Muscle of leg (tissue), 11 donors: ENCODE results near the gene FABP3. TPM values are rescaled to one million over a fixed set of nuclear protein-coding genes. Genes with fewer than 3 reads are reported as not detected.
"Not testable (repeated sequence)": the region's sequence is repeated elsewhere in the genome, so short reads cannot be mapped to it uniquely, and the experiment has no call there.

ENCODE experiments used
- DNase-seq: peaks from one replicate; pipeline ENCODE4 v3.0.0; 2013
- H3K27ac ChIP-seq: one replicate; pipeline ENCODE4 v1.5.1; 2013; ENCODE audit warnings: mild to moderate bottlenecking, low read length, control low read depth
- H3K27me3 ChIP-seq: one replicate; pipeline ENCODE4 v1.6.1; 2013; ENCODE audit warnings: low read length; ENCODE audit not compliant: control insufficient read depth, insufficient read depth
- H3K36me3 ChIP-seq: one replicate; pipeline ENCODE4 v1.6.1; 2013; ENCODE audit warnings: low read length; ENCODE audit not compliant: control insufficient read depth, insufficient read depth
- H3K4me1 ChIP-seq: one replicate; pipeline ENCODE4 v1.6.1; 2013; ENCODE audit warnings: low read length; ENCODE audit not compliant: control insufficient read depth, insufficient read depth
- H3K4me3 ChIP-seq: one replicate; pipeline ENCODE4 v1.5.1; 2013; ENCODE audit warnings: low read length, control low read depth
- H3K9me3 ChIP-seq: replicated peaks from 2 replicates; pipeline ENCODE4 v1.6.1; 2013; ENCODE audit warnings: low read depth, low read length; ENCODE audit not compliant: control insufficient read depth
- whole genome bisulfite sequencing: methylation state at CpG from one replicate; pipeline ENCODE4 v1.1.5; 2013; ENCODE audit warnings: missing lambda C conversion rate; ENCODE audit not compliant: insufficient coverage; 5-methylcytosine and 5-hydroxymethylcytosine counted together
- polyA plus RNA-seq, 8 donors: library from polyadenylated mRNA; unstranded; fragments of 120-200 nt; gene quantifications; one replicate each; pipeline versions ENCODE4 v1.2.1 to v1.2.3, GENCODE V29; 2013; ENCODE audit warnings: inconsistent platforms in 1 of 8, low replicate concordance in 1 of 8; ENCODE audit not compliant: insufficient read length in 8 of 8, insufficient read depth in 1 of 8
- total RNA-seq: library from RNA; stranded (reverse); fragments of 120-200 nt; gene quantifications from one replicate; pipeline ENCODE4 v1.2.4, GENCODE V29; 2013

The FABP3 gene
- total and polyA plus RNA-seq, 9 donors, result 101 to 195 (median 151) TPM

- Histone ChIP-seq H3K36me3 (no peaks in the 10 kb centered on the region), H3K27ac (no peak overlapping the region), H3K4me3 (no peak overlapping the region), H3K27me3 (no peaks in the 10 kb centered on the region), H3K4me1 (peaks cover 7% of the 10 kb centered on the region), H3K9me3 (no peaks in the 10 kb centered on the region)
- 61% methylated on average over 10 of the region's 10 CpGs for WGBS
- DNase-seq, result no peak
Observed at GRCh38 chr1:31387612-31388011, 14.7 kb upstream of the FABP3 start.

DNA sequence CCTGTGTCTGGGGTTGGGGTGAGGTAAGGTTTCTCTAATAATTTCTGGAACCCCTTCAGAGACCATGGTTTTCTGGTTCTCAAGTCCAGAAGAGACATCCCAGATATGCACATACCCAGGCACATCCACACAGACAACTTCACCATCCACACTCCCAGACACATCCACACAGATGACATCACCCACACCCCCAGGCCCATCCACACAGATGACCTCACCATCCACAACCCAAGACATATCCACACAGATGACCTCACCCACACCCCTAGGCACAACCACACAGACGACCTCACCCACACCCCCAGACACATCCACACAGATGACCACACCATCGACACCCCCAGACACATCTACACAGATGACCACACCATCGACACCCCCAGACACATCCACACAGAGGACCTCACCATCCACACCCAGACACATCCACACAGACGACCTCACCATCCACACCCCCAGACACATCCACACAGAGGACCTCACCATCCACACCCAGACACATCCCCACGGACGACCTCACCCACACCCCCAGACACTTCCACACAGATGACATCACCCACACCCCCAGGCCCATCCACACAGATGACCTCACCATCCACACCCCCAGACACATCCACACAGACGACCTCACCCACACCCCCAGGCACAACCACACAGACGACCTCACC lies 13.8 kb upstream of the FABP3 start:
- H3K4me1 ChIP-seq, result peaks cover 16% of the 10 kb centered on the region
- H3K36me3 ChIP-seq, H3K27ac ChIP-seq, H3K9me3 ChIP-seq, H3K4me3 ChIP-seq, DNase-seq, H3K27me3 ChIP-seq: not testable (repeated sequence)
- WGBS, result 75% methylated on average over 4 of the region's 8 CpGs

DNA sequence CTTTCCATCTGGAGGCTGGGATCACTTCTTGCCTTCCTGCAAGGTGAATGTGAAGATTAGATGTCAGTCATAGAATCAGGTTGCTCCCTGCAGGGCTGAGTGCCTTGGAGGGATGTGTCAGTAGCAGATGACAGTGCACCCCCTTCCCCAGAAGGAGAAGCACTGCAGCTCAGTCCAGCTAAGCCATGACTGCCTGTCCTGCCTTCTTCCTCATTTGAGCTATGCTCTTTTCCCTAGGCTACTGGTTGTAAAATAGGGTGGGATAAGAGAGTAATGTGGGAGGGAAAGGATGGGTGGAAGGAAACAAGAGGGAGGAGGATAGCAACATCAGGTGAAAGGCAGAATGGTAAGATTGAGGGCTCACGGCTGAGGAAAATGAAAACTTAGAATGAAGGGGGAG lies 11.1 kb upstream of the FABP3 start:
- WGBS, result no CpG with 5 or more reads among the region's 1 CpG
- DNase-seq, result no peak
- no peak overlapping the region for H3K27ac ChIP-seq
- H3K4me3 ChIP-seq, result no peak overlapping the region
- no peaks in the 10 kb centered on the region for H3K36me3 ChIP-seq
- no peaks in the 10 kb centered on the region for H3K27me3 ChIP-seq
- H3K4me1 ChIP-seq, result peaks cover 39% of the 10 kb centered on the region
- no peaks in the 10 kb centered on the region for H3K9me3 ChIP-seq

- H3K4me3 ChIP-seq, result no peak overlapping the region
- peak overlapping the region; percentile 88 for H3K27ac ChIP-seq
- no peaks in the 10 kb centered on the region for H3K27me3 ChIP-seq
- H3K4me1 ChIP-seq, result peaks cover 39% of the 10 kb centered on the region
- H3K36me3 ChIP-seq, result no peaks in the 10 kb centered on the region
- peak; percentile 32 for DNase-seq
- no peaks in the 10 kb centered on the region for H3K9me3 ChIP-seq
- 84% methylated on average over 3 of the region's 3 CpGs for WGBS
Observed at GRCh38 chr1:31382379-31382989, 9.6 kb upstream of the FABP3 start.

DNA sequence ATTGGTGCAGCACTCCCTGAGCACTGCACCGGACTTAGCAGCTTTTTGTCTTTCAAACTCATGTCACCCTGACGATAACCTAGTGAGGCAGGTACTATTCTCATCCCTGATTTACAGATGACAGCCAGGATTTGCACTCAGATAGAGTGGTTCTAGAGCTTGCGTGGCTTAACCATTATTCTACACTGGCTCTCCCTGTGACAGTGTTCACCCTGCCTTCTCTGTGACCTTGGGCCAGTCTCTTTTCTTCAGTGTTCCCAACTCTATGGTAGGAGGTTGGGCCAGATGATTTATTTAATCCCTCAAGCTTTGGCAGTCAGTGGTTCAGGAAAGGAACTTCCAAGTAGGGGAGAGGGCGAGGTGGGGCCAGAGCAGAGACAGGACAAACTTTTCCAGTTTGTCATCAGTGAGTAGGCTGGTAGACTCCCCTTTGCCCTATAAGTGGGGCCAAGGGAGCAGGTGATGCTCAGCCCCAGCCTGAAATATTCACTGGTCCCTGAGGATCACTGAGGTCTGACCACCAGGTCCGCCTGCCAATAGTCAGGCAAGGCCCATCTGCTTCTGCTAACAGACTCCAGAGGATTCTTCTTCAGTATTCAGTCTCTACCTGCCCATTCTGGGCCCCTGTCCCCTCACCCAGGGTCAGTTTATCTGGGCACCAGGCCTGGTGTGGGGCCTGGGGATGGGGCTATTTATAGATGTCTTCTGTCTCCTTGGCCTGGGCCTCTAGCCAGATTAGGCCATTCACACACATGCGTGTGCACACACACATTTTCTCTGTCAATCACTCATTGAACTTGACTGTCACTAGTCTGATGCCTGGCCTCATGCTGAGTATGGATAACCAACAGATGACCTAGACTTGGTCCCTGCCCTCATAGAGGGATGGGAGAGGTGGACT lies 8.8 kb upstream of the FABP3 start:
- H3K4me3 ChIP-seq, result no peak overlapping the region
- WGBS, result 78% methylated on average over 3 of the region's 6 CpGs
- peaks cover 45% of the 10 kb centered on the region for H3K4me1 ChIP-seq
- peak; percentile 54 for DNase-seq
- H3K27me3 ChIP-seq, result no peaks in the 10 kb centered on the region
- no peaks in the 10 kb centered on the region for H3K36me3 ChIP-seq
- H3K9me3 ChIP-seq, result no peaks in the 10 kb centered on the region
- peak overlapping the region; percentile 88 for H3K27ac ChIP-seq

- Histone ChIP-seq H3K4me1 (peaks cover 58% of the 10 kb centered on the region), H3K36me3 (no peaks in the 10 kb centered on the region), H3K27me3 (no peaks in the 10 kb centered on the region), H3K27ac (no peak overlapping the region), H3K4me3 (no peak overlapping the region), H3K9me3 (no peaks in the 10 kb centered on the region)
- no peak for DNase-seq
- WGBS, result 67% methylated on average over 1 of the region's 3 CpGs
Observed at GRCh38 chr1:31380181-31380580, 7.3 kb upstream of the FABP3 start.

DNA sequence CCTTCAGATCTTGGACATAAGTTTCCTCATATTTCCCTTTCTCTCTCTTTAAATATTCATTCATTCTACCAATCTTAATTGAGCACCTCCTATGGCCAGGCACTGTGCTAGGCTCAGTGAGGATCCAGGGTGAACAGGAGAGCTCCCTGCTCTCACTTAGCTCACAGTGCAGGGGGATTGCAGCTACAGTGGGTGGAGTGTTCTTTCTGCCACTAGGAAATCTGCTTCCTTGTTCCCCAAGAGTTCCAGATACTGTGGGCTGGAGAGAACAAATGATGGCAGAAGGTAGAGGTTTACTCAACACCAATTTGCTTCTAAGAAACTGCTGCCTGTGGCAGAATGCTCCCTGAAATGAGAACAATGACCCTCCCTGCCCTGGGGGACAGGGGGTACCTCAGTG lies 5.1 kb upstream of the FABP3 start:
- H3K27ac ChIP-seq, result no peak overlapping the region
- no peak for DNase-seq
- H3K4me1 ChIP-seq, result peaks cover 72% of the 10 kb centered on the region
- no peaks in the 10 kb centered on the region for H3K27me3 ChIP-seq
- no peaks in the 10 kb centered on the region for H3K36me3 ChIP-seq
- no peak overlapping the region for H3K4me3 ChIP-seq
- no peaks in the 10 kb centered on the region for H3K9me3 ChIP-seq

- H3K27me3 ChIP-seq, result no peaks in the 10 kb centered on the region
- H3K9me3 ChIP-seq, result no peaks in the 10 kb centered on the region
- DNase-seq, result no peak
- no CpG with 5 or more reads among the region's 3 CpGs for WGBS
- H3K4me3 ChIP-seq, result no peak overlapping the region
- H3K27ac ChIP-seq, result peak overlapping the region; percentile 72
- H3K4me1 ChIP-seq, result peaks cover 76% of the 10 kb centered on the region
- H3K36me3 ChIP-seq, result no peaks in the 10 kb centered on the region
Observed at GRCh38 chr1:31377364-31377863, 4.5 kb upstream of the FABP3 start.

DNA sequence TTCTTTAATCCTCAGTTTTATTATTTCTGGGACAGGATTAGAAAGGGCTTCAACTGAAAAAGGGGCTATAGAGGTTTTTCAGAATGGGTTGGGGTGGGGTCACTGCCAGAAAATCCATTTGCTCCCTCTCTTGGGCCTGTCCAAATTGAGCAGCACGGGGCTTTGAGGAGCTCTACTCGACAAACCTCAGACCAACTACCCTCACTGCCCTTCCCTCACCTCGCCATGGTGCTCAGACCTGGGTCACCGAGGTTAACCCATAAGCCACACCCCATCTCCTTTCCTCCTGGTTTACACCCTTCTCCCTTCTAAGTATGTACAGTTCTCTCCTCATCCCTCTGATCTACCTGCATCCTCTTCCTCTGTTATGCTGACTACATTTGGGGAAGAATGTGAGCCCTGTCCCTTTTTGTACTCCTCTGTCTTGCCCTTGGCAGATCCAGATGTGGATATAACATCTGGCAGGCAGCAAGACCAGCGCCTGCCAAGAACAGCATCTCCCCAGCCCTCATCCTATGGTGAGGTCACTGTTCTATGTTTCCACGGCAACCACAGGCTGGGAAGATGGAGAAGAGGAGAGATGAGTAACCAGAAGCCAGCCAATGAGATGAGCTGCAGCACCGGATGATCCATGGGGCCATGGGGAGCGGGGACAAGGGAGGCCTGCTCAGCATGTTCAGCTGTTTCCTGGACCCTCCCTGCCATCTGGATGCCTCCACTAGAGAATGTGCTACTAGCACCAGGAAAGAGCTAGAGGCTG lies 3.7 kb upstream of the FABP3 start:
- no peaks in the 10 kb centered on the region for H3K27me3 ChIP-seq
- WGBS, result 22% methylated on average over 6 of the region's 8 CpGs
- no peak overlapping the region for H3K4me3 ChIP-seq
- no peaks in the 10 kb centered on the region for H3K9me3 ChIP-seq
- H3K4me1 ChIP-seq, result peaks cover 75% of the 10 kb centered on the region
- peak overlapping the region; percentile 90 for H3K27ac ChIP-seq
- peak; percentile 99 for DNase-seq
- H3K36me3 ChIP-seq, result no peaks in the 10 kb centered on the region
